Testis (tissue), 2 donors: ENCODE data around the gene GABBR2.

Experiments used
- CTCF ChIP-seq, 3 experiments: fragments of 450-650 bp in 2 of 3; fragments of 200-600 bp in 1 of 3; sonication (generic) in 1 of 3; IDR thresholded peaks; one replicate each; pipeline ENCODE4 v1.5.1; 2016 to 2019; ENCODE audit warnings: antibody characterized with exemption in 3 of 3, mild to moderate bottlenecking in 2 of 3, moderate library complexity in 1 of 3
- POLR2A ChIP-seq: fragments of 450-650 bp; IDR thresholded peaks from one replicate; pipeline ENCODE4 v1.6.1; 2017; ENCODE audit warnings: antibody characterized with exemption, mild to moderate bottlenecking, moderate library complexity

GRCh38 chr9:98515506-98516204 is 193.1 kb downstream of the GABBR2 start:
- TF ChIP-seq CTCF (IDR thresholded peaks at IDR 0.05): no peak
- TF ChIP-seq POLR2A: no peak
